GM21515 (cell line): ENCODE measurements around the gene MTARC2.
"Not testable (repeated sequence)": the region's sequence is repeated elsewhere in the genome, so short reads cannot be mapped to it uniquely, and the experiment has no call there.

Experiments
- ATAC-seq: cut with Tn5 transposase; IDR thresholded peaks from one replicate; pipeline ENCODE4 v1.9.1; 2021; ENCODE audit not compliant: unreplicated experiment

The MTARC2 gene

GRCh38 chr1:220748089-220748934 lies at the start of gene MTARC2:
Gene MTARC2, plus strand, starts transcription at chr1:220748322. Its CDS starts 210 bp downstream, at chr1:220748532.
- peak; percentile 95 for ATAC-seq

DNA sequence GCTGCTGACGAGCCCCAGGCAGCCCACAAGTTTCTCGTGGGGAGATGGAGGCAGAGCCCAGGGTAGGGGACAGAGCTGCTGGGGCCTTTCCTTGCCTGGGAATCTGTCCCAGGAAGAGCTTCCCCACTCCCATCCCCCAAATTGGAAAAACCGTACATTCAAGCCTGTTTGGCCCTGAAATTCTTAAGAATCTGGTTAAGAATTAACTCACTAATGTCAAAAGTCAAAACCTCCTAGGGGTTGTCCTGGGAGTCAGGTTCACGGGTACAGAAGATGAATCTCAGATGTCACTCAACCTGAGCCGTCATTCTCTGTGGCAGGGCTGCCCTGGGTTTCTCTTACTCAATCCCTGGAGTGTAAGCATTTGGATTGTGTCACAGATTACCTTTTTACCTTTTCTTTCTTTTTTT lies 49.5 kb upstream of the MTARC2 start:
- no peak for ATAC-seq

- no peak for ATAC-seq
These were observed 49.1 kb upstream of the MTARC2 start for GRCh38 chr1:220699044-220699443.

- no peak for ATAC-seq
These were observed 47.5 kb upstream of the MTARC2 start for GRCh38 chr1:220700556-220701179.

- ATAC-seq: peak; percentile 57
These were observed 46.1 kb upstream of the MTARC2 start for GRCh38 chr1:220701974-220702373.

- no peak for ATAC-seq
These were observed 45.3 kb upstream of the MTARC2 start for GRCh38 chr1:220702733-220703270.

- no peak for ATAC-seq
These were observed 44.8 kb upstream of the MTARC2 start for GRCh38 chr1:220703305-220703704.

DNA sequence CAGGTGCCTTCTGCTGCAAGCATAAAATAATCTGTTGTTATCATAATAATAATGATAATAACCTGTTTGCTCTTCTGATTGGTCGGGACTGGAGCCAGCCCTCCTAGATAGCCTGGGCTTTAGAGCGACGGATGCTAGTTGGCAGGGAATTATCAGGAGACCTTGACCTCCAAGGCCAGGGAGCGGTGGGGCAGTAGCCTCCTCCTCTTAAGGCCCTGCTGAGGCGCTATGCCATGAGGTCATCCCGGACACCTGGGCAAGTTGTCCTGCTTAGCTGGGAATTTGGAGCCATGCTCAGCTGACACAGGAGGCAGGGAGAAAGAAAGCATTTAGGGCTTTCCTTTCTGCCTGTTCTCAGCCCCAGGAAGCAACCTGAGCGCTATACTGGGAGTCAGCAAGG lies 42.3 kb upstream of the MTARC2 start:
- ATAC-seq: no peak

DNA sequence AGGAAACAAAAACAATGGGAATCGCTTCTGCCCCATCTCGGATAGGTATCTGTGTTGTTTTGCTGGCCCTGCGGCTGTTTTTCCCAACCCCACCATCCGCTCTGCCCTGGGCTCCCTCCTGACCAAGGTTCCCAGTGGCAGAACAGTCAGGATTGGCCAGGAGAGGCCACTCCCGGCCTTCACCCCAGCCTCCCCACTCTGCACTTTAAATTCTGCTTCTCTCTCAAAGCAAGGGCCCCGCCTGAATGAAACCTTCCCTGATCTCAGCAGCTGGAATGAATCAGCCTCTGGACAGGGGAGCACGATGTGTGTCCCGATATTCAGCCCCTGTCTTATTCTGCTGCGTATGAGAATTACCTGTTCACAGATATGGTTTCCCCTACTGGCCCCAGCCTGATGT lies 41.6 kb upstream of the MTARC2 start:
- no peak for ATAC-seq

DNA sequence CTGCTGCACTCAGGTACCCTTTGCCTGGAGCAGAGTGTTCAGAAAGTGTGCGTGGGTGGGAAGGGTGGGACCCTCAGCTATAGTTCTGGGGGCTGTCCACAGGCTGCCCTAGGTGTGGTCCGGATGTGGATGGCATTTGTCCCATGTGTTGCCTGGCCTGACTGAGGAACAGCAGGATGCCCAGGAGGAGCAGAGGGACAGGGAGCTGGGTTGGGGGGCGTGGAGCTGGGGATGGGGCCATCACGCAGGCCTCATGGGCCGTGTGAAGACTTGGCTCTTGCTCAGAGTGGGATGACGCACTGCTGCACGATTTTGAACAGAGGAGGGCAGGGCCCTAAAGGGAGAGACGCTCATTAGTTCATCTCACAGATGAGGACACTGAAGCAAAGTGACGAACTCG lies 41.0 kb upstream of the MTARC2 start:
- ATAC-seq: no peak

DNA sequence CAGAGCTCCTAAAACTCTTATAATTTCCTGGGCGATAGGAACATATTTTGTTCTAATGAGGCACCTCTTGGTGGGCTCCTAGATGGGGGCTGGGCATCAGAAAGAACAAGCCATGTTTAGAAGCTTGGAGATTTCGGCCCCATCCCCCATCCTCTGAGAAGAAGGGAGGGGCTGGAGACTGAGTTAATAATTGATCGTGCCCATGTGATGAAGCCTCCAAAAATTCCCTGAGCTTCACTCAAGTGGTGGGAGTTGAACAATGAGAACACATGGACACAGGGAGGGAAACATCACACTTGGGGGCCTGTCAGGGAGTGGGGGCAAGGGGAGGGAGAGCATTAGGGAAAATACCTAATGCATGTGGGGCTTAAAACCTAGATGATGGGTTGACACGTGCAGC lies 39.9 kb upstream of the MTARC2 start:
- ATAC-seq: no peak

DNA sequence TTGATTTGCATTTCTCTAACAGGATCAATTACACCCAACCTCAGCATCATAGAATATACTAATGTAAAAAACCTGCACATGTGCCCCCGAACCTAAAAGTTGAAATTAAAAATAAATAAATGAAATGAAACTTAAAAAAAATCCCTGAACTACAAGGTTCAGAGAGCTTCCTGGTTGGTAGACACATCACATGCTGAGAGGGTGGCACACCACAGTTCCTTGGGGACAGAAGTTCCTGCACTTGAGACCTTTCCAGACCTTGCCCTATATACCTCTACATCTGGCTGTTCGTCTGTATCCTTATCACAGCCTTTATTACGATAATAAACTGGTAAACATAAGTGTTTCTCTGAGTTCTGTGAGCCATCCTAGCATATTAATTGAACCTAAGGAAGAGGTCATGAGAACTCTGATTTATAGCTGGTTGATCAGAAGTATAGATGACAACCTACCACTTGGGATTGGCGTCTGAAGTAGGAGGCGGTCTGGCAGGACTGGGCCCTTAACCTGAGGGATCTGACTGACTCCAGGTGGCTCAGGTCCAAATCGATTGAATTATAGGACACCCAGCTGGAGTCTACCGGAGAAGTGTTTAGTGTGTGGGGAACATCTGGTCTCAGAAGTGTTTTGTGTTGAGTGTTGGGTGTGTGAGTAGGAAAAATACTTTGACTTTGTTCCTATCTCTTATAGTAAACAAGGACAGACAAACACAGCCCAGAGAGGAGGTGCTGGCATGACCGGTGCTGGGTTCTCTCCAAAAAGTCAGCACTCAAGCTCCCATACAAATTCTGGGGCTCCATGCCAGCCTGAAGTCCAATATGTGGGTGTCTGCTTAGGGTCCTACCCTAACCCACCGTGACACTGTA lies 39.0 kb upstream of the MTARC2 start:
- no peak for ATAC-seq

DNA sequence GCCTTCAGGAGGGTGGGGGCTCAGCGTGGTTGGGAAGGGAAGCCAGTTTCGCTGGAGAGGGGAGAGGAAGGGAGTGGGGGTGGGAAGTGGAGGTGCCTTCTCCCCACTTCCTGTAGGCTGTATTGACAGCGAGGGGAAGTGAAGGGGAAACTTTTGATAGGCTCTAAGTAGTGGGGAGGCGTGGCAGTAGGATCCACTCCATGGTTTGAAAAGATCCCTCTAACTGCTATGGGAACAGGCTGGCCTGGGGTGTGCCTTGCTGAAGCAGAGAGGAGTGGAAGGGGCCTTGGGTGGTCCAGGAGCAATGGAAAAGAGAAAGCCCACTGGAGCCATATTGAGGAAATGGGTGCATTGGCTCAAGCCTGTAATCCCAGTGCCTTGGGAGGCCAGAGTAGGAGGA lies 37.8 kb upstream of the MTARC2 start:
- no peak for ATAC-seq

- peak; percentile 90 for ATAC-seq
These were observed 36.9 kb upstream of the MTARC2 start for GRCh38 chr1:220711056-220711809.

DNA sequence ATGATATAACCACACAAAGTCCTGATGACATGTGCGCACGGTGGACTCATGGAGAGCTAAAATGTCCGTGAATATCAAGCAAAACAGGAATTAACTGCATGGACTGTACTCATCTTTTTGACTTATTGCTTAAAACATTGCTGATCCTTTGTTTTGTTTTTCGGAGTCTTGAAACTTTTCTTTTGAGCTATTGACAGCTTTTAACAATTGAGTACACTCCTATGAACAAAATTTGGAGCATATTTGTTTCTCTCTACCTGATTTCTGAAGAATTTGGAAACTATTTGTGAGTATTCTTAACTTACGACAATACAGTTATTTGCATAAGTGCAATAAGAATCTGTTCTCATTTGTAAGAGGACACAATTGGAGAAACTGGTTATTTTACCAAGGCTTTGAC lies 32.1 kb upstream of the MTARC2 start:
- not testable (repeated sequence) for ATAC-seq

GRCh38 chr1:220717800-220718640 lies 30.1 kb upstream of the MTARC2 start:
- peak; percentile 73 for ATAC-seq

GRCh38 chr1:220721266-220721665 lies 26.9 kb upstream of the MTARC2 start:
- not testable (repeated sequence) for ATAC-seq

DNA sequence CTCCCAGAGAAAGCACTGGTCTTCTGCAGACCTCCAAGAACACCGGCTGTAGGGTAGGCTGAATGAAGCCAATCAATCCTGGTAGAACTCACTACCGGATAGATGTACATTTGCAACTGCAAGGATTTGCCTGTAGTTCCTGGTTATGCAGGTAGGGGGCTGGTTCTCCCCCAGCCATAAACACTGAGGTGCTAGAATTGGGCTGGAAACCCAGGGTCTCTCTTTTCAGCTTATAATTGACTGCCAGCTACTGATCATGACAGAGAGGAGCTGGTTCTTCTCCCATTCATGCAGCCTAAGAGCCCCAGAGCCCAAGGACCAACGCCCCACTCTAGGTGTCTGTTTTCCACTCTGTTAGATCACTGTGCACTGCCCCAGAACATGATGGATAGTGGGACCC lies 21.5 kb upstream of the MTARC2 start:
- ATAC-seq: no peak

GRCh38 chr1:220727519-220727918 lies 20.6 kb upstream of the MTARC2 start:
- ATAC-seq: no peak

DNA sequence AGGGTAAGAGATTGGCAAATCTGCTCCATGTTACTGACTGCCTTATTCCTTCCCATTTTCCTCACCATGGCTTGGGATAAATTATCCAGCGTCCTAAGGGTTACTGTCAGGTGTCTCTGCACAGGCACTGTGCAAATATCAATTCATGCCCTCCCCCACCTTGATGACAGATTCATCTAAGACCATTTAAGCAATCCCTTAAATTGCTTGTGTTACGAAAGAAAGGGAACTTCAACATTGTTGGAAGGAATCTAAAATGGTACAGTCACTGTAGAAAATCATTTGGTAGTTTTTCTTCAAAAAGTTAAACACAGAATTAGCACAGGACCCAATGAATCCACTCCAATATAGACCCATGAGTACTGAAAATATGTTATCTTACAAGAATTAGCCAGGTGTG lies 17.6 kb upstream of the MTARC2 start:
- no peak for ATAC-seq
